IPS-15b (cell line): ENCODE measurements around the gene OR4Q3.
"Not testable (repeated sequence)": the region's sequence is repeated elsewhere in the genome, so short reads cannot be mapped to it uniquely, and the experiment has no call there.

Source experiments
- H3K27me3 ChIP-seq: one replicate; pipeline ENCODE4 v1.6.1; 2013; ENCODE audit warnings: low read length; ENCODE audit not compliant: control insufficient read depth, insufficient read depth
- H3K36me3 ChIP-seq: one replicate; pipeline ENCODE4 v1.6.1; 2013; ENCODE audit warnings: low read length; ENCODE audit not compliant: control insufficient read depth, insufficient read depth
- H3K4me1 ChIP-seq: one replicate; pipeline ENCODE4 v1.6.1; 2013; ENCODE audit warnings: mild to moderate bottlenecking, low read length; ENCODE audit not compliant: control insufficient read depth, insufficient read depth
- H3K4me3 ChIP-seq: one replicate; pipeline ENCODE4 v1.5.1; 2013; ENCODE audit warnings: low read depth, low read length
- H3K9ac ChIP-seq: one replicate; pipeline ENCODE4 v1.6.1; 2013; ENCODE audit warnings: low read depth, mild to moderate bottlenecking, low read length
- H3K9me3 ChIP-seq: one replicate; pipeline ENCODE4 v1.6.1; 2013; ENCODE audit warnings: mild to moderate bottlenecking, low read length; ENCODE audit not compliant: control insufficient read depth, insufficient read depth

Gene OR4Q3

DNA sequence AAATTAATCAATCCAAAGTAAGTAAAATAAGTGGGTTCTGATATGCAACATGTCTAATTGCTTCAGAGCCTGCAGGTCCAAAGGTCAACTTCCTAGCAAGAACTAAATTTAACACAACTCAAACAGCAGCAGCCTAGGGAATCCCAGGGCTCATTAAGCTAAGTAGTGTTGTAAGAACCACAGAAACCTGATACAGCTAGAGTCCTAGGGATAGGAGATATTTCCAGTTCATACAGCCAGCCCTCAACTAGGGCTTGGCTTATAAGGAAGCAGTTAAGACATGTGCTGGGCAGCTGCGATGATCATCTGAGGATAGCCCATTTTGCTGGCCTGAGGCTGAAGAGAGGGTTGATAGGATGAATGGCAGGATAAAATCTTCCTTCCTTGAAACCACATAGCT is at the start of gene OR4Q3:
Gene OR4Q3 (plus strand): TSS at position 316 of the 400 bp plus-strand sequence.
- Histone ChIP-seq H3K9ac (no peak within 1 kb of the TSS), H3K36me3 (no peaks in the 10 kb centered on the region), H3K4me1 (no peaks in the 10 kb centered on the region), H3K4me3 (no peak within 1 kb of the TSS), H3K9me3 (peaks cover 12% of the 10 kb centered on the region), H3K27me3 (no peaks in the 10 kb centered on the region)

- H3K27me3 ChIP-seq, result no peaks in the 10 kb centered on the region
- no peaks in the 10 kb centered on the region for H3K4me1 ChIP-seq
- peaks cover 39% of the 10 kb centered on the region for H3K9me3 ChIP-seq
- H3K9ac ChIP-seq, result no peak overlapping the region
- no peak overlapping the region for H3K4me3 ChIP-seq
- no peaks in the 10 kb centered on the region for H3K36me3 ChIP-seq
These were observed 14.0 kb upstream of the OR4Q3 start for GRCh38 chr14:19729359-19729758.

DNA sequence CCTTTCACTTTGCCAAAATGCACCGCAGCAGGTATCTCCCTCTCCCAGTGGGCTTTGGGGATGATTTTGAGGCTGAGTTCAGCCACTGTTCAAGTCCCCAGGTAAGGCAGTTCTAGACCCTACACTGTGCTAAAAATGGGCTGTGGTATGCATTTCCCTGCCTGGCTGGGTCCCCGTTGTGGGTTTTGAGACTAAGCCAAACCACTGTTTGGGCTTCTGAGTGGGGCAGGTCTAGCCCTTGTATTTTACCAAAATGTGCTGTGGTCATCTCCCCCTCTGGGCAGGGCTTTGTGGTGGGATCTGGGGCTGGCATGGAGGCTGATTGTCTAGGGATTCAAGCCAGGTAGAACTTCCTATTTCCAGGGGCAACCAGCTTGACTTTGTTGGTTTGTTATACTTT is 13.6 kb upstream of the OR4Q3 start:
- H3K9ac ChIP-seq, result no peak overlapping the region
- H3K36me3 ChIP-seq, result no peaks in the 10 kb centered on the region
- no peaks in the 10 kb centered on the region for H3K4me1 ChIP-seq
- no peaks in the 10 kb centered on the region for H3K27me3 ChIP-seq
- no peak overlapping the region for H3K4me3 ChIP-seq
- H3K9me3 ChIP-seq, result peaks cover 39% of the 10 kb centered on the region

GRCh38 chr14:19733893-19734292 is 9.5 kb upstream of the OR4Q3 start:
- not testable (repeated sequence) for H3K27me3 ChIP-seq, H3K9ac ChIP-seq, H3K36me3 ChIP-seq, H3K4me1 ChIP-seq, H3K4me3 ChIP-seq
- peaks cover 31% of the 10 kb centered on the region for H3K9me3 ChIP-seq

DNA sequence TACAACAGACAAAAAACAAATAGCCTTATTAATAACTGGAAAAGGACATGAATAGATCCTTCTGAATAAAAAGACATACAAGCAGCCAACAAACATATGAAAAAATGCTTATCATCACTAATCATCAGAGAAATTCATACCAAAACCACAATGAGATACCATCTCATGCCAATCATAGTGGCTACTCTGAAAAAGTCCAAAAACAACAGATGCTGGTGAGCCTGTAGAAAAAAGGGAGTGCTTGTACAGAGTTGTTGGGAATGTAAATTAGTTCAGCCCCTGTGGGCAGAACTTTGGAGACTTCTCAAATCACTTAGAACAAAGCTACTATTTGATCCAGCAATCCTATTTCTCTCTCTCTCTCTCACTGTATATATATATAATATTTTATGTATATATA is 8.9 kb downstream of the OR4Q3 start:
- not testable (repeated sequence) for H3K4me1 ChIP-seq, H3K4me3 ChIP-seq, H3K36me3 ChIP-seq, H3K9ac ChIP-seq, H3K27me3 ChIP-seq
- H3K9me3 ChIP-seq, result peaks cover 28% of the 10 kb centered on the region

DNA sequence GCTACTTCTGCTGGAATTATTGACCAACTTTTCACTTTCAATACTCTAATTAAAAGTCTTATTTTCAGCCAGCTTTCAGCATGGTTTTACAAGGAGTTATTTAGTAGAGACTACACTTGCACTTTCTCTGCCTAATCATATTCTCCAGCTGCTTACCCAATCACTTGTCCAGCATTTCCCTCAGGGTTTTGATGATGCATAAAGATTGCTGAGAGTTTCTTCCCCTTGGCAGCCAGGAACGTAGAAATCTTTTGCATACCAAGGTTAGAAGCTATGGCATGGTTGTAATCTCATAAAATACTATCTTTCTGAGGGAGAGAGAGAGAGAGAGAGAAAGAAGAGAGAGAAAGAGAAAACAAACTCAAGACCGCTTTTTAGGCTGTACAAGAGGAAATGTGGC is 10.8 kb downstream of the OR4Q3 start:
- Histone ChIP-seq H3K27me3 (no peaks in the 10 kb centered on the region), H3K9me3 (peaks cover 26% of the 10 kb centered on the region), H3K4me3 (no peak overlapping the region), H3K36me3 (no peaks in the 10 kb centered on the region), H3K9ac (no peak overlapping the region), H3K4me1 (no peaks in the 10 kb centered on the region)

DNA sequence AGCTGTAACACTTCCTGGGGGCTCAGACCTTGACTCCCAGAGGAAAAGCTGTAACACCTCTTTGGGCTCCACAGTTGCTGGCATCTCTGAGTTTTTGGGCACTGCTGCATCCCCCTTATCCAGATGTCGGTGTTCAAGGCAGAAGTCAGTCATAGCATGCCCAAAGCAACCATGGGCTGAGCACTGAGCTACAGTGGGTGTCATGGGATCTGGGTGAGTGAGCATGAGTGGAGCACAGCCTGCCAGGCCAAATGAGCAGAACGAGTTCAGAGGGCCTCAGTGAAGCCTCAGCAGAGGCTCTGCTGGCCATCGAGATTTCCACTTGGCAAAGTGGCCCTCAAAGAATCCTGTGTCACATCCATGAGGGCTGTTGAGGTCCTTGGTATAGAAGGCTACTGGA is 28.1 kb downstream of the OR4Q3 start:
- H3K9me3 ChIP-seq, result peaks cover 24% of the 10 kb centered on the region
- H3K4me1 ChIP-seq, H3K36me3 ChIP-seq, H3K27me3 ChIP-seq, H3K4me3 ChIP-seq, H3K9ac ChIP-seq: not testable (repeated sequence)

DNA sequence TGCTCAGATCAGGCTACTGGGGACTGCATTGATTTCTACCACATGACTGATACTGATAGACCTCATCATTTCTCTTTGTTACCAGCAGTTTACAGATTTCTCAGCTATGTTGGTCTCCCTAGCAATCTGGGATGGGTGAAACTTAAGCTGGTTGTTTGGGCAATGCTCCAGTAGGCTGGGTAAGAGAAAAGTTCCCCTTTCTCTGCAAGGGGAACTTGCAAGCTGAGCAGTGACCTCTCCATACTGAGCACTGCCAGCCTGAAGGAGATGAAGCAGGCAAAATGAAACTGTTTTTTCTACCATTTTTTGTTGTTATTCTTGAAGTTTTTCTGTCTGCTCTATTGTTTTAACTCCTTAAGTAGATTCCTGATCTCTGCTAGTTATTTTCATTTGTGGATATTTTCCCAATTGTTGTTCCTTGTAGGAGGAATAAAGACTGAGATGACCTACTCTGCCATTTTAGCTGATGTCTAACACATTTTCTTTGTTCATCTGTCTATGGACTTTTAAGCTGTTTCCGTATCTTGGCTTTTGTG is 28.6 kb downstream of the OR4Q3 start:
- no peaks in the 10 kb centered on the region for H3K4me1 ChIP-seq
- no peaks in the 10 kb centered on the region for H3K36me3 ChIP-seq
- H3K4me3 ChIP-seq, result no peak overlapping the region
- no peaks in the 10 kb centered on the region for H3K27me3 ChIP-seq
- no peak overlapping the region for H3K9ac ChIP-seq
- peaks cover 26% of the 10 kb centered on the region for H3K9me3 ChIP-seq

DNA sequence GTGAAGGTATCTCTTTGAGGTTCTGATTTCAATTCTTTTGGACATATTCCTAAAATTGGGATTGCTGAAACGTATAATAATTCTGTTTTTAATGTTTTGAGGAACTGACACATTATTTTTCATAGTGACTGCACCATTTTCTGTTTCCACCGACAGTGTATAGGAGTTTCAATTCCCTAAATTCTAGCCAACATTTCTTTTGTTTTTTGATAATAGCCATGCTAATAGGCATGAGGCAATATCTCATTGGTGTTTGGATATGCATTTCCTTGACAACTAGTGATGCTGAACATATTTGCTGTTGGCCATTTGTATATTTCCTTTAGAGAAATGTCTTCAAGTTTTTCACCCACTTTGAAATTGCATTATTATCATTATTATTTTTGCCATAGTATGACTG is 29.1 kb downstream of the OR4Q3 start:
- H3K9ac ChIP-seq, H3K4me3 ChIP-seq, H3K27me3 ChIP-seq, H3K36me3 ChIP-seq, H3K4me1 ChIP-seq: not testable (repeated sequence)
- peaks cover 26% of the 10 kb centered on the region for H3K9me3 ChIP-seq

DNA sequence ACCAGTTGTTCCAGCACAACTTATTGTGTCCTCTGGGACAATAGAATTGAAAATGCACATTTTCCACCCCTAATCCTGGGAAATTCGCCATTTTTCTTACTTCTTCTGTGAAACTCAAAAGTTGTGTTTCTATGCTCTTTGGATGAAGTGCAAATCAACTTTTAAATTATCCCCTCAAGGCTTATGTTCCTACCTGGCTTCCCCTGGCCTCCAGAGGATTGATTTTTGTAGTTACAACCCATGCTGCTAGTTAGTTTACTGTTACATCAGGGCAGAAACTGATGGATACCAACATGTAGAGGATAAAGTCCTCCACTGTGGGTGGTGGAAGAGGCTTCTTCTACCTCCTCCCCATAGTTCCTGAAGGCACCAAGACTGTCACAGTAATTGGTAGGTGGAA is 29.8 kb downstream of the OR4Q3 start, which contains the start of gene OR4M1:
Gene OR4M1 (plus strand): TSS at position 301 of the 400 bp plus-strand sequence. CDS start 6,819 bp downstream, outside the sequence.
- H3K9ac ChIP-seq, H3K36me3 ChIP-seq, H3K27me3 ChIP-seq, H3K4me3 ChIP-seq, H3K4me1 ChIP-seq: not testable (repeated sequence)
- H3K9me3 ChIP-seq, result peaks cover 29% of the 10 kb centered on the region

DNA sequence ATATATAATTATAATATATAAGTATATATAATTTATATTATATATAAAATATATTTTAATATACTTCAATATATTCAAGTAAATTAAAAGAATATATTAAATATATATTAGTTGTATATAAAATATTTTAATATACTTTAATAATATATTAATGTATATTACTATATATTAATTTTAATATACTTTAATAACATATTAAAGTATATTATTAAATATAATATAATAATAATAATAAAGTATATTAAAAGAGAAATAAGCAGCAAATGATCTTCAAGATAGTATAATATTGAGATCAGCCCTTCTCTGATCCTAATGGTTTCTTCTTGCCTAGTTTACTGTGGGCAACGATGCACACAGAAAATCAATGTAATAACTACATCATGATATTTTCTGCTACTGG is 32.2 kb downstream of the OR4Q3 start:
- no peaks in the 10 kb centered on the region for H3K27me3 ChIP-seq
- H3K36me3 ChIP-seq, result no peaks in the 10 kb centered on the region
- H3K4me3 ChIP-seq, result no peak overlapping the region
- H3K9ac ChIP-seq, result no peak overlapping the region
- H3K9me3 ChIP-seq, result peaks cover 33% of the 10 kb centered on the region
- no peaks in the 10 kb centered on the region for H3K4me1 ChIP-seq

DNA sequence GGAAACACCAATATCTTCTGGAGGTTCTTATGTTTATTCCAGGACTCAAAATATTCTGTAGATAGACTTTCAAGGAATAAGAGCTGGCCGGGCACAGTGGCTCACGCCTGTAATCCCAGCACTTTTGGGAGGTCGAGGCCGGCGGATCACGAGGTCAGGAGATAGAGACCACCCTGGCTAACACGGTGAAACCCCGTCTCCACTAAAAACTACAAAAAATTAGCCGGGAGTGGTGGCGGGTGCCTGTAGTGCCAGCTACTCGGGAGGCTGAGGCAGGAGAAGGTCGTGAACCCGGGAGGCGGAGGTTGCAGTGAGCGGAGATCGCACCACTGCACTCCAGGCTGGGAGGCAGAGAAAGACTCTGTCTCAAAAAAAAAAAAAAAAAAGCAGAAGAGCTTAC is 42.5 kb downstream of the OR4Q3 start:
- not testable (repeated sequence) for H3K4me1 ChIP-seq, H3K36me3 ChIP-seq, H3K27me3 ChIP-seq, H3K9ac ChIP-seq, H3K4me3 ChIP-seq
- peaks cover 13% of the 10 kb centered on the region for H3K9me3 ChIP-seq

- H3K4me3 ChIP-seq, H3K9ac ChIP-seq, H3K4me1 ChIP-seq, H3K36me3 ChIP-seq, H3K27me3 ChIP-seq: not testable (repeated sequence)
- peaks cover 16% of the 10 kb centered on the region for H3K9me3 ChIP-seq
These were observed 43.9 kb downstream of the OR4Q3 start for GRCh38 chr14:19787318-19787717.
